Tibial nerve (tissue), 4 donors: ENCODE measurements around the gene HS3ST6. TPM values are rescaled to one million over a fixed set of nuclear protein-coding genes. Genes with fewer than 3 reads are reported as not detected.
"Not testable (repeated sequence)": the region's sequence is repeated elsewhere in the genome, so short reads cannot be mapped to it uniquely, and the experiment has no call there.

ENCODE experiments used
- DNase-seq, 2 donors: peaks; one replicate each; pipeline ENCODE4 v3.0.0-alpha.2; 2019; ENCODE audit warnings: low spot score in 2 of 2
- H3K27ac ChIP-seq, 4 donors: fragments of 200-600 bp; sonication (generic) in 3 of 4; one replicate each; pipeline ENCODE4 v1.5.1; 2017 to 2019; ENCODE audit warnings: mild to moderate bottlenecking in 1 of 4
- H3K27me3 ChIP-seq, 2 donors: fragments of 200-600 bp; sonication (generic) in 1 of 2; one replicate each; pipeline versions ENCODE4 v1.5.1 to v1.6.0; 2017 to 2019
- H3K36me3 ChIP-seq, 3 donors: fragments of 200-600 bp; sonication (generic); one replicate each; pipeline ENCODE4 v1.5.1; 2018 to 2019
- H3K4me1 ChIP-seq, 4 donors: fragments of 200-600 bp; sonication (generic) in 3 of 4; one replicate each; pipeline ENCODE4 v1.5.1; 2017 to 2019
- H3K4me3 ChIP-seq, 4 donors: fragments of 200-600 bp; sonication (generic) in 3 of 4; one replicate each; pipeline ENCODE4 v1.5.1; 2017 to 2019; ENCODE audit warnings: mild to moderate bottlenecking in 1 of 4, moderate library complexity in 1 of 4
- H3K9me3 ChIP-seq, 4 donors: fragments of 200-600 bp; sonication (generic) in 3 of 4; one replicate each; pipeline ENCODE4 v1.5.1; 2017 to 2019
- EP300 ChIP-seq, 2 donors: sonication (generic); formaldehyde crosslinking; IDR thresholded peaks; one replicate each; pipeline ENCODE4 v1.6.1; 2017; ENCODE audit warnings: antibody characterized with exemption in 2 of 2, mild to moderate bottlenecking in 1 of 2
- POLR2A ChIP-seq, 2 donors: fragments of 450-650 bp; IDR thresholded peaks; one replicate each; pipeline ENCODE4 v1.6.1; 2017; ENCODE audit warnings: antibody characterized with exemption in 2 of 2, mild to moderate bottlenecking in 2 of 2, moderate library complexity in 2 of 2
- WGBS, 2 donors: methylation state at CpG; one replicate each; pipeline ENCODE4 v1.1.5; 2018; 5-methylcytosine and 5-hydroxymethylcytosine counted together
- total RNA-seq, 4 donors: library from RNA; depleted of rRNA; stranded (reverse); fragments of >200 nt; gene quantifications; one replicate each; pipeline ENCODE4 v1.1.0, GENCODE V29; 2016
- TF ChIP-seq, protein P1 (sequence below), 5 experiments: fragments of 200-600 bp in 3 of 5; fragments of 450-650 bp in 2 of 5; sonication (generic) in 3 of 5; IDR thresholded peaks; one replicate each; pipeline ENCODE4 v1.5.1; 2016 to 2019; ENCODE audit warnings: antibody characterized with exemption in 5 of 5, mild to moderate bottlenecking in 3 of 5, moderate library complexity in 2 of 5

HS3ST6 gene
- total RNA-seq, 4 donors from 2014 or later, result not detected

DNA sequence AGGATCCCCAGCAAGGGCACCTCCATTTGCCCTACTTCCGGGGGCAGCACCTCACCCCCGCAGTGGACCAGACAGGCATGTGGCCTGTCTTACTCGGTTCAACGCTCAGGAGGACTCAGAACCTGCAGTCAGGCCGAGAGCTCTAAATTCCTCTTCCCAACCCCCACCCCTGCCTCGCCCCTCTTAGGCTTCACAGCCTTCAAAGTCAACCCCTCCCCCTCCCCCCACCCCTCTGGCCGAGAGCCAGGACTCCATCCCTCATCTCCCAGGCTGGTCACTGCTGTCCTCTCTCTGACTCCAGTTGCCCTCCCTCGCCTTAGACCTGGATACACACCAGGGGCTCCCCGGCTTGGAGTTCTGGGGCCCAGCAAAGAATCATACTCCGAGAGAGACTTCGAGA is 8.1 kb upstream of the HS3ST6 start:
- Histone ChIP-seq H3K9me3 (no peaks in the 10 kb centered on the region), H3K4me3 (no peak overlapping the region), H3K27ac (no peak overlapping the region), H3K4me1 (peaks cover 0 to 21% (median 4%) of the 10 kb centered on the region in 4 donors), H3K36me3 (no peaks in the 10 kb centered on the region), H3K27me3 (peaks cover 0 to 40% of the 10 kb centered on the region in 2 donors)
- DNase-seq, result no peak
- TF ChIP-seq POLR2A (IDR thresholded peaks at IDR 0.05) (no peak), EP300 (IDR thresholded peaks at IDR 0.05) (no peak)
- TF ChIP-seq, protein P1, sequence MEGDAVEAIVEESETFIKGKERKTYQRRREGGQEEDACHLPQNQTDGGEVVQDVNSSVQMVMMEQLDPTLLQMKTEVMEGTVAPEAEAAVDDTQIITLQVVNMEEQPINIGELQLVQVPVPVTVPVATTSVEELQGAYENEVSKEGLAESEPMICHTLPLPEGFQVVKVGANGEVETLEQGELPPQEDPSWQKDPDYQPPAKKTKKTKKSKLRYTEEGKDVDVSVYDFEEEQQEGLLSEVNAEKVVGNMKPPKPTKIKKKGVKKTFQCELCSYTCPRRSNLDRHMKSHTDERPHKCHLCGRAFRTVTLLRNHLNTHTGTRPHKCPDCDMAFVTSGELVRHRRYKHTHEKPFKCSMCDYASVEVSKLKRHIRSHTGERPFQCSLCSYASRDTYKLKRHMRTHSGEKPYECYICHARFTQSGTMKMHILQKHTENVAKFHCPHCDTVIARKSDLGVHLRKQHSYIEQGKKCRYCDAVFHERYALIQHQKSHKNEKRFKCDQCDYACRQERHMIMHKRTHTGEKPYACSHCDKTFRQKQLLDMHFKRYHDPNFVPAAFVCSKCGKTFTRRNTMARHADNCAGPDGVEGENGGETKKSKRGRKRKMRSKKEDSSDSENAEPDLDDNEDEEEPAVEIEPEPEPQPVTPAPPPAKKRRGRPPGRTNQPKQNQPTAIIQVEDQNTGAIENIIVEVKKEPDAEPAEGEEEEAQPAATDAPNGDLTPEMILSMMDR (IDR thresholded peaks at IDR 0.05), result no peak
- 48 to 53% methylated on average over 10 to 11 of the region's 11 CpGs for WGBS, 2 donors

DNA sequence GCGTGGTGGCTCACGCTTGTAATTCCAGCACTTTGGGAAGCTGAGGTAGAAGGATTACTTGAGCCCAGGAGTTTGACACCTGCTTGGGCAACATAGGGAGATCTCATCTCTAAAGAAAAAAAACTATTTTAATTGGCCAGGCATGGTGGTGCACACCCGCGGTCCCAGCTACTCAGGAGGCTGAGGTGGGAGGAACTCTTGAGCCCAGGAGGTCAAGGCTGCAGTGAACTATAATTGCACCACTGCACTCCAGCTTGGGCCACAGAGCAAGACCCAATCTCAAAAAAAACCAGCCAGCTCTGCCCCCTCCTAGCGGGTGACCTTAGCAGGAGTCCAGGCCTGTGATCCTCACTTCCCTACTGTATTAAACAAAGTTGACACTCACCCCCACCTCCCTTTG is 5.9 kb upstream of the HS3ST6 start:
- Histone ChIP-seq H3K36me3 (no peaks in the 10 kb centered on the region), H3K4me1 (peaks cover 0 to 16% (median under 1%) of the 10 kb centered on the region in 4 donors), H3K27ac (no peak overlapping the region), H3K4me3 (no peak overlapping the region), H3K9me3 (no peaks in the 10 kb centered on the region), H3K27me3 (peaks cover 0 to 57% of the 10 kb centered on the region in 2 donors)
- whole genome bisulfite sequencing, 2 donors, result 60 to 68% methylated on average over 5 of the region's 5 CpGs
- TF ChIP-seq, protein P1 (IDR thresholded peaks at IDR 0.05), result no peak
- TF ChIP-seq POLR2A (IDR thresholded peaks at IDR 0.05) (no peak), EP300 (IDR thresholded peaks at IDR 0.05) (no peak)
- no peak for DNase-seq

DNA sequence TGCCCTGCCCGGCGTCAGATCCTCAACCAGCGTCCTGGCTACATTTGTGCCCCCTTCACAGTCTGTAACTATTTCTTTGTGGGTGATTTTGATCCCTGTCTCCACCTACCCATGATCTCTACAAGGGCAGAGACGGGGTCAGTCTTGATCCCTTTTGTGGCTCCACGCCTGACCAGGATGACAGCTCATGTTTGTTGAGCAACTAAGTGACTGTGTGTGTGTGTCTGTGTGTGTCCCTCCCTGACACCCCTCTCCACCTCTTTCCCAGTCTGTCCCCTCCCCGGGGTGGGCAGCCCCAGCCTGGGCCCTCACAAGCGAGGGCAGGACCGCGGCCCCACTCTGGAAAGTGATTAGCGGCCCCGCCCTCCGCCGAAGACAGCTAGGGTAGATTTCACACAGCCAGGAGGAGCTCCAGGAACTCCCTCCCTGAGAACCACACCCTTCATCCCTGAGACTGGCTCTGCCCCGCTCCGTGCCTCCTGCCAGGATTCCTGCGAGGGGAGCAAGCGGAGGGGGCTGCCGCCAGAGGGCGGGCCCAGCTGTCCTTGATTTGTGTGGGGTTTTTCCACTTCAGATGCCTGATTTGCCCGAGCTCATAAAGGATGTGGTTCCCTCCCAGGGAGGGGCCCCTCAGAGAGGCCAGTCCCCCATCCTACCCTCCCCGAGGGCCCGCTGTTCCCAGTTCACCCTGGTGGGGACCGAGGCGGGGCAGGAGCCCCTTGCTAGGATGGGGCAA is 5.3 kb upstream of the HS3ST6 start:
- TF ChIP-seq EP300 (IDR thresholded peaks at IDR 0.05), result no peak
- TF ChIP-seq, protein P1 (IDR thresholded peaks at IDR 0.05), result no peak
- no peak for TF ChIP-seq POLR2A (IDR thresholded peaks at IDR 0.05)
- Histone ChIP-seq H3K27ac (no peak overlapping the region), H3K4me1 (peaks cover 0 to 21% (median 0%) of the 10 kb centered on the region in 4 donors), H3K27me3 (peaks cover 0 to 64% of the 10 kb centered on the region in 2 donors), H3K36me3 (no peaks in the 10 kb centered on the region), H3K9me3 (no peaks in the 10 kb centered on the region), H3K4me3 (no peak overlapping the region)
- no peak for DNase-seq
- 16 to 26% methylated on average over 15 to 17 of the region's 24 CpGs for WGBS, 2 donors

DNA sequence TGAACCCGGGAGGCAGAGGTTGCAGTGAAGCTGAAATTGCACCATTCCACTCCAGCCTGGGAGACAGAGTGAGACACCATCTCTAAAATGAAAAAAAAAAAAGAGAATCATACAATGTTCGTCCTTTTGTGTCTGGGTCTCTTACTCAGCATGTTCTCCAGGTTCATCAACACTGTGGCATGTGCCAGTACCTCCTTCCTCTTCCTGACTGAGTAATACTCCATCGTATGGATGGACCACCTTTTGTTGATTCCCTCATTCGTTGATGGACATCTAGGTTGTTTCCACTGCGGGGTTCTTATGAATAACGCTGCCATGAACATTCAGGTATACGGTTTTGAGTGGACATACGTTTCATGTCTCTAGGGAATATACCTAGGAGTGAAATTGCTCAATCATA is 4.1 kb upstream of the HS3ST6 start:
- Histone ChIP-seq H3K4me3 (no peak overlapping the region), H3K27ac (no peak overlapping the region), H3K4me1 (peaks cover 0 to 29% (median 0%) of the 10 kb centered on the region in 4 donors), H3K36me3 (no peaks in the 10 kb centered on the region), H3K9me3 (no peaks in the 10 kb centered on the region), H3K27me3 (peaks cover 0 to 70% of the 10 kb centered on the region in 2 donors)
- no peak for DNase-seq
- TF ChIP-seq EP300 (IDR thresholded peaks at IDR 0.05) (no peak), POLR2A (IDR thresholded peaks at IDR 0.05) (no peak)
- TF ChIP-seq, protein P1 (IDR thresholded peaks at IDR 0.05), result no peak
- 76 to 77% methylated on average over 8 of the region's 8 CpGs for WGBS, 2 donors

DNA sequence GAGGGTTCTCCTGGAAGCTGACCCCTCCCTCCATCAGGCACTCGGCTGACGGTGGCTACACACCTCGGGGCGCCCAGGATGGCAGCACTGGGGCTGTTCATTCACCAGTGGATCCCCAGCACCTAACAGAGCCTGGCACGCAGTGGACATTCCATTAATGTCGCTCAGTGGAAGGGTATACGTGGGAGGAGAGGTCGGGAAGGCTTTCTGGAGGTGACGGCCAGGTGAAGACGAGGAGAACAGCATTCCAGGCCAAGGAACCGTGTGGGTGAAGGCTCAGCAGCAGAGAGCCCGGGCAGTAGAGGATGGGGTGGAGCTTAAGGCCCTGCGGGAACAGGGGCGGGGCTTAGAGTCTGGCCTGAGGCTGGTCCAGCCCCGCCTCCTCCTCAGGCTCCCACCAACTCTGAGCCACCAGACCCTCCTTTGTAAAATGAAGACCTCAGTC is 2.5 kb upstream of the HS3ST6 start:
- TF ChIP-seq, protein P1 (IDR thresholded peaks at IDR 0.05), result no peak
- no peak for TF ChIP-seq EP300 (IDR thresholded peaks at IDR 0.05)
- no peak for TF ChIP-seq POLR2A (IDR thresholded peaks at IDR 0.05)
- no peak for DNase-seq
- 6 to 14% methylated on average over 10 to 15 of the region's 15 CpGs for WGBS, 2 donors
- Histone ChIP-seq H3K4me3 (no peak overlapping the region), H3K9me3 (no peaks in the 10 kb centered on the region), H3K36me3 (no peaks in the 10 kb centered on the region), H3K27ac (no peak overlapping the region), H3K27me3 (peaks cover 0 to 86% of the 10 kb centered on the region in 2 donors), H3K4me1 (peaks cover 0 to 32% (median 0%) of the 10 kb centered on the region in 4 donors)

DNA sequence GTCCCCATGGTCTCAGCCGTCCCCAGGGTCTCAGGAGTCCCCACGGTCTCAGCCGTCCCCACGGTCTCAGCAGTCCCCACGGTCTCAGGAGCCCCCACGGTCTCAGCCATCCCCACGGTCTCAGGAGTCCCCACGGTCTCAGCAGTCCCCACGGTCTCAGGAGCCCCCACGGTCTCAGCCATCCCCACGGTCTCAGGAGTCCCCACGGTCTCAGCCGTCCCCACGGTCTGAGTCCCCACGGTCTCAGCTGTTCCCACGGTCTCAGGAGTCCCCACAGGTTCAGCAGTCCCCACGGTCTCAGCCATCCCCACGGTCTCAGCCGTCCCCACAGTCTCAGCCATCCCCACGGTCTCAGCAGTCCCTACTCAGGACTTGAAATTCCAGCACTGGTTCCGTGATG is 1.9 kb upstream of the HS3ST6 start:
- 67% methylated on average over 20 to 21 of the region's 21 CpGs for WGBS, 2 donors
- Histone ChIP-seq H3K4me1 (peaks cover 0 to 32% (median 0%) of the 10 kb centered on the region in 4 donors), H3K27me3 (peaks cover 0 to 93% of the 10 kb centered on the region in 2 donors)
- H3K4me3 ChIP-seq, H3K9me3 ChIP-seq, H3K27ac ChIP-seq, H3K36me3 ChIP-seq, DNase-seq: not testable (repeated sequence)
